HepG2 (cell line): Measurements from ENCODE around the gene BTAF1. TPM values are rescaled to one million over a fixed set of nuclear protein-coding genes. Genes with fewer than 3 reads are reported as not detected.

ENCODE experiments used
- ATAC-seq: fragments of 200-7000 bp; cut with Tn5 transposase; 3 replicates; pipeline ENCODE4 v1.9.1; 2020; ENCODE audit warnings: mild to moderate bottlenecking, moderate library complexity
- BruUV-seq: library from RNA; stranded (reverse); fragments of 400-500 nt; replicated peaks from 2 replicates; lab custom pipeline; 2021; lab: Mats Ljungman, UMichigan
- CTCF ChIA-PET: fragments of 300-600 bp; formaldehyde crosslinking; extraction: SDS; loops from one replicate; lab custom pipeline; 2021; ENCODE audit warnings: low total read pairs, inconsistent platforms, low intra/inter-chr PET ratio; lab: Yijun Ruan, JAX
- POLR2A ChIA-PET: fragments of 350-600 bp; sonication (Branson Sonifier 250); formaldehyde crosslinking; loops from one replicate; lab custom pipeline; 2020; ENCODE audit warnings: antibody characterized with exemption, inconsistent platforms; lab: Yijun Ruan, JAX
- DNase-seq: peaks from one replicate; pipeline ENCODE4 v3.0.0-alpha.2; 2015; ENCODE audit warnings: low spot score
- FAIRE-seq: peaks from 3 replicates; lab custom pipeline; 2011; peaks lifted over from hg19 to GRCh38; lab: Jason Lieb, UNC
- H2AFZ ChIP-seq: one replicate; pipeline ENCODE4 v1.6.1; 2011; ENCODE audit warnings: low read length, inconsistent platforms
- H3K27ac ChIP-seq: fragments of 300-600 bp; 3 replicates; pipeline ENCODE4 v1.8.0; 2011; ENCODE audit warnings: mixed run types, mild to moderate bottlenecking, mixed read lengths, low read length, inconsistent platforms; ENCODE audit not compliant: insufficient read depth; ENCODE audit errors: extremely low read length
- H3K27me3 ChIP-seq, 2 experiments: fragments of 200-600 bp in 1 of 2; 2 replicates in 1 of 2; 3 replicates in 1 of 2; pipeline versions ENCODE4 v1.6.0 to v1.8.0; 2011; ENCODE audit warnings: low read length in 2 of 2, mild to moderate bottlenecking in 2 of 2, moderate library complexity in 2 of 2, inconsistent platforms in 1 of 2; ENCODE audit not compliant: insufficient read depth in 2 of 2, control insufficient read depth in 1 of 2
- H3K36me3 ChIP-seq, 2 experiments: fragments of 200-600 bp in 1 of 2; replicated peaks in 1 of 2; 2 replicates in 1 of 2; 3 replicates in 1 of 2; pipeline versions ENCODE4 v1.5.1 to v1.8.0; 2011; ENCODE audit warnings: low read length in 2 of 2, inconsistent platforms in 1 of 2; ENCODE audit not compliant: insufficient read depth in 2 of 2, control insufficient read depth in 1 of 2
- H3K4me1 ChIP-seq: 2 replicates; pipeline ENCODE4 v1.5.1; 2012; ENCODE audit warnings: low read length, inconsistent platforms; ENCODE audit not compliant: insufficient read depth
- H3K4me2 ChIP-seq: 2 replicates; pipeline ENCODE4 v1.6.0; 2011; ENCODE audit warnings: low read depth, low read length, inconsistent platforms
- H3K4me3 ChIP-seq, 3 experiments: fragments of 200-600 bp in 1 of 3; sonication (generic), shearing (Covaris generic) in 1 of 3; replicated peaks in 1 of 3; 2 replicates each; pipeline ENCODE4 v1.5.1; 2011 to 2016; ENCODE audit warnings: low read length in 3 of 3, inconsistent platforms in 2 of 3, low read depth in 2 of 3, mild to moderate bottlenecking in 2 of 3, control low read depth in 1 of 3, mixed read lengths in 1 of 3; ENCODE audit not compliant: insufficient read depth in 1 of 3
- H3K79me2 ChIP-seq: one replicate; pipeline ENCODE4 v1.6.1; 2011; ENCODE audit warnings: low read length, inconsistent platforms; ENCODE audit not compliant: insufficient read depth
- H3K9ac ChIP-seq: 2 replicates; pipeline ENCODE4 v1.6.0; 2011; ENCODE audit warnings: mild to moderate bottlenecking, low read depth, low read length, inconsistent platforms; ENCODE audit not compliant: insufficient read depth
- H3K9me3 ChIP-seq: 2 replicates; pipeline ENCODE4 v1.5.1; 2012; ENCODE audit warnings: mild to moderate bottlenecking, low read length
- H4K20me1 ChIP-seq: 2 replicates; pipeline ENCODE4 v1.6.0; 2011; ENCODE audit warnings: inconsistent platforms, mild to moderate bottlenecking, low read length, moderate library complexity; ENCODE audit not compliant: insufficient read depth
- CENPX ChIP-seq: sonication (generic); formaldehyde crosslinking; IDR thresholded peaks from 2 replicates; pipeline ENCODE4 v1.9.0; 2021; ENCODE audit warnings: mild to moderate bottlenecking, missing genetic modification reagents, moderate library complexity
- DPF2 ChIP-seq: sonication (generic); formaldehyde crosslinking; IDR thresholded peaks from 2 replicates; pipeline ENCODE4 v1.4.0; 2020; ENCODE audit warnings: mild to moderate bottlenecking, low read depth, missing genetic modification reagents, borderline replicate concordance
- EP300 ChIP-seq, 3 experiments: sonication (generic) in 1 of 3; formaldehyde crosslinking in 1 of 3; IDR thresholded peaks; 2 replicates each; pipeline versions ENCODE4 v1.5.1 to v1.6.1; 2011 to 2020; ENCODE audit warnings: low read depth in 2 of 3, low read length in 2 of 3, borderline replicate concordance in 1 of 3, improper control_type of control experiment in 1 of 3, mild to moderate bottlenecking in 1 of 3, missing genetic modification reagents in 1 of 3, moderate library complexity in 1 of 3
- KLF12 ChIP-seq: sonication (generic); formaldehyde crosslinking; IDR thresholded peaks from 2 replicates; pipeline ENCODE4 v1.4.0; 2020; ENCODE audit warnings: missing genetic modification reagents, borderline replicate concordance
- PLRG1 ChIP-seq: fragments of 450-650 bp; conservative IDR thresholded peaks from 2 replicates; pipeline ENCODE4 v1.6.1; 2016
- RARG ChIP-seq: sonication (generic); formaldehyde crosslinking; IDR thresholded peaks from 2 replicates; pipeline ENCODE4 v1.4.0; 2020; ENCODE audit warnings: low read depth, mild to moderate bottlenecking, missing genetic modification reagents
- SPEN ChIP-seq: sonication (generic); formaldehyde crosslinking; IDR thresholded peaks from 2 replicates; pipeline ENCODE4 v1.5.1; 2020; ENCODE audit warnings: low read depth, mild to moderate bottlenecking, missing genetic modification reagents
- TARDBP ChIP-seq: sonication (generic); formaldehyde crosslinking; IDR thresholded peaks from 2 replicates; pipeline ENCODE4 v1.8.0; 2022; ENCODE audit warnings: mild to moderate bottlenecking, missing genetic modification reagents
- TGIF2 ChIP-seq: IDR thresholded peaks from 2 replicates; pipeline ENCODE4 v1.6.1; 2016; ENCODE audit warnings: control low read depth, missing compliant biosample characterization
- ZKSCAN8 ChIP-seq: IDR thresholded peaks from 2 replicates; pipeline ENCODE4 v1.6.1; 2016; ENCODE audit warnings: borderline replicate concordance, missing genetic modification reagents, missing compliant biosample characterization
- ZNF101 ChIP-seq: sonication (generic); formaldehyde crosslinking; IDR thresholded peaks from 2 replicates; pipeline ENCODE4 v1.4.0; 2020; ENCODE audit warnings: mild to moderate bottlenecking, low read depth, missing genetic modification reagents, borderline replicate concordance
- ZNF263 ChIP-seq: sonication (generic); formaldehyde crosslinking; IDR thresholded peaks from 2 replicates; pipeline ENCODE4 v1.4.0; 2020; ENCODE audit warnings: missing genetic modification reagents
- ZNF619 ChIP-seq: sonication (generic); formaldehyde crosslinking; IDR thresholded peaks from 2 replicates; pipeline ENCODE4 v1.4.0; 2020; ENCODE audit warnings: mild to moderate bottlenecking, missing genetic modification reagents
- ZNF878 ChIP-seq: sonication (generic); formaldehyde crosslinking; IDR thresholded peaks from 2 replicates; pipeline ENCODE4 v1.8.1; 2023; ENCODE audit warnings: mild to moderate bottlenecking, missing genetic modification reagents, moderate library complexity
- WGBS: methylation state at CpG from one replicate; pipeline ENCODE4 v1.1.6; 2017; ENCODE audit warnings: low lambda C conversion rate; 5-methylcytosine and 5-hydroxymethylcytosine counted together
- in situ Hi-C: cut with HindIII; loops from 2 replicates; pipeline ENCODE4 v1.10.0; 2017; ENCODE audit warnings: low pct_unique_long_range_greater_than_20kb; ENCODE audit not compliant: extremely low pct_ligation_motif_present
- intact Hi-C: fragments of 100-400 bp; cut with micrococcal nuclease; formaldehyde crosslinking; loops from one replicate; pipeline ENCODE4 v1.10.0; 2022; ENCODE audit not compliant: unreplicated experiment
- polyA plus RNA-seq, 8 experiments: library from polyadenylated mRNA; depleted of rRNA in 3 of 8; stranded (reverse) in 7 of 8; unstranded in 1 of 8; fragments of >200 nt; fragmentation: Illumina TruSeq in 4 of 8; extraction: Trizol in 4 of 8; gene quantifications; 2 replicates each; pipeline versions ENCODE4 v1.2.1 to v1.2.3, GENCODE V29; 2011 to 2016; ENCODE audit warnings: low read depth in 4 of 8, missing spikeins in 1 of 8, mixed read lengths in 1 of 8; ENCODE audit not compliant: insufficient read depth in 1 of 8
- total RNA-seq, 5 experiments: library from RNA; depleted of rRNA; stranded (reverse); fragments of >200 nt; fragmentation: Illumina TruSeq; extraction: Trizol; gene quantifications; 2 replicates each; pipeline ENCODE4 v1.2.3, GENCODE V29; 2016; ENCODE audit warnings: low read depth in 1 of 5
- TF ChIP-seq, protein P1 (sequence below): sonication (generic); formaldehyde crosslinking; IDR thresholded peaks from 2 replicates; pipeline ENCODE4 v1.4.0; 2020; ENCODE audit warnings: missing genetic modification reagents
- TF ChIP-seq, protein P2 (sequence below): sonication (generic); formaldehyde crosslinking; IDR thresholded peaks from 2 replicates; pipeline ENCODE4 v1.8.0; 2022; ENCODE audit warnings: mild to moderate bottlenecking, missing genetic modification reagents, borderline replicate concordance
- TF ChIP-seq, protein P3 (sequence below): sonication (generic); formaldehyde crosslinking; IDR thresholded peaks from 2 replicates; pipeline ENCODE4 v1.5.0; 2020; ENCODE audit warnings: missing genetic modification reagents

The BTAF1 gene
- total and polyA plus RNA-seq, 2 of the 13 experiments (the other 11 are each of a cell fraction or from before 2014, with no cell fraction given) = 38.6 to 54.1 TPM

DNA sequence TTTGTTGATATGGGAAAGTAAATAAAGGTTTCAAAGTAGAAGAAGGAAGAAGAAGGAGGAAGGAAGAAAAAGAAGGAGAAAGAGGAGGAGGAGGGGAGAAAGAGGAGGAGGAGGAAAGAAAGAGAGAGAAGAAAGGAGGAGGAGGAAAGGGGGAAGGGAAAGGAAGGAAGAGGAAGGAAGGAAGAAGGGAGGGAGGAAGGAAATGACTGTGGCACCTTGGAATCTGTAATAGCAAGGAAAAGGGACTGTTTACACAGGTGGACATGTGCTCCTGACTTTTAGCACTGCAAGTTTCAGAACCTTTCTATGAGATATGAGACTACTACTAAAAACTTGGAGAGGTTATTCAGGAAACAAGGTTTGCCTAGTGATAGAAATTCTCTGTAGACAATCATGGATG lies 153.2 kb downstream of the BTAF1 start (continued):
- TF ChIP-seq, protein P1, sequence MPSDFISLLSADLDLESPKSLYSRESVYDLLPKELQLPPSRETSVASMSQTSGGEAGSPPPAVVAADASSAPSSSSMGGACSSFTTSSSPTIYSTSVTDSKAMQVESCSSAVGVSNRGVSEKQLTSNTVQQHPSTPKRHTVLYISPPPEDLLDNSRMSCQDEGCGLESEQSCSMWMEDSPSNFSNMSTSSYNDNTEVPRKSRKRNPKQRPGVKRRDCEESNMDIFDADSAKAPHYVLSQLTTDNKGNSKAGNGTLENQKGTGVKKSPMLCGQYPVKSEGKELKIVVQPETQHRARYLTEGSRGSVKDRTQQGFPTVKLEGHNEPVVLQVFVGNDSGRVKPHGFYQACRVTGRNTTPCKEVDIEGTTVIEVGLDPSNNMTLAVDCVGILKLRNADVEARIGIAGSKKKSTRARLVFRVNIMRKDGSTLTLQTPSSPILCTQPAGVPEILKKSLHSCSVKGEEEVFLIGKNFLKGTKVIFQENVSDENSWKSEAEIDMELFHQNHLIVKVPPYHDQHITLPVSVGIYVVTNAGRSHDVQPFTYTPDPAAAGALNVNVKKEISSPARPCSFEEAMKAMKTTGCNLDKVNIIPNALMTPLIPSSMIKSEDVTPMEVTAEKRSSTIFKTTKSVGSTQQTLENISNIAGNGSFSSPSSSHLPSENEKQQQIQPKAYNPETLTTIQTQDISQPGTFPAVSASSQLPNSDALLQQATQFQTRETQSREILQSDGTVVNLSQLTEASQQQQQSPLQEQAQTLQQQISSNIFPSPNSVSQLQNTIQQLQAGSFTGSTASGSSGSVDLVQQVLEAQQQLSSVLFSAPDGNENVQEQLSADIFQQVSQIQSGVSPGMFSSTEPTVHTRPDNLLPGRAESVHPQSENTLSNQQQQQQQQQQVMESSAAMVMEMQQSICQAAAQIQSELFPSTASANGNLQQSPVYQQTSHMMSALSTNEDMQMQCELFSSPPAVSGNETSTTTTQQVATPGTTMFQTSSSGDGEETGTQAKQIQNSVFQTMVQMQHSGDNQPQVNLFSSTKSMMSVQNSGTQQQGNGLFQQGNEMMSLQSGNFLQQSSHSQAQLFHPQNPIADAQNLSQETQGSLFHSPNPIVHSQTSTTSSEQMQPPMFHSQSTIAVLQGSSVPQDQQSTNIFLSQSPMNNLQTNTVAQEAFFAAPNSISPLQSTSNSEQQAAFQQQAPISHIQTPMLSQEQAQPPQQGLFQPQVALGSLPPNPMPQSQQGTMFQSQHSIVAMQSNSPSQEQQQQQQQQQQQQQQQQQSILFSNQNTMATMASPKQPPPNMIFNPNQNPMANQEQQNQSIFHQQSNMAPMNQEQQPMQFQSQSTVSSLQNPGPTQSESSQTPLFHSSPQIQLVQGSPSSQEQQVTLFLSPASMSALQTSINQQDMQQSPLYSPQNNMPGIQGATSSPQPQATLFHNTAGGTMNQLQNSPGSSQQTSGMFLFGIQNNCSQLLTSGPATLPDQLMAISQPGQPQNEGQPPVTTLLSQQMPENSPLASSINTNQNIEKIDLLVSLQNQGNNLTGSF = no peak
- no peak for TF ChIP-seq RARG (CRISPR knock-in tag)
- TF ChIP-seq ZNF878 (CRISPR knock-in tag) = no peak

DNA sequence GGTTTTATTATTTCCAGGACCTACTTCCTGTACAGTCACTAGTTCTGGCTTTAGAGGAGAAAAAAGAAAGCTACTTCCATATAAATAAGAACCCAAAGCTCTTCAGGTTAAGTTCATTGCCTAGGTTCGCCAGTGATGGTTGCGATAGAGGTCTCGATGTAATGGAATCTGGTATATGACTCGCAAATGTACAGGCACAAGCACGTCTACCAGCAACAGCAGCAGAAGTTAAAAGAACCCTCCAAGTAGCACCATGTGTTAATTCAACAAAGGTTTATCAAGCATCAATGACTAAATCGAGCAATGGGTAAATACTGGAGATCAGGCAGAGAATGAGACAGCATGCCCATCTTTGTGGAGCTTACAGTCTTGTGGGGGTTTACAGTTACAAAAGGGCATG lies 155.4 kb downstream of the BTAF1 start:
- peaks cover 3% of the 10 kb centered on the region in 2 experiments; a peak in 1 of 5 replicates for H3K36me3 ChIP-seq
- no TSS peak for BruUV-seq
- 96% methylated on average over 6 of the region's 6 CpGs for WGBS
- H3K4me3 ChIP-seq = no peak overlapping the region
- in situ Hi-C loops = no loop called here
- no peak overlapping the region for H3K27ac ChIP-seq
- DNase-seq (no peak), ATAC-seq (no peak), FAIRE-seq (no peak)
- ChIA-PET CTCF (no interaction called here), POLR2A (no interaction called here)
- H2AFZ ChIP-seq = no peak overlapping the region
- no peaks in the 10 kb centered on the region for H4K20me1 ChIP-seq
- H3K4me2 ChIP-seq = no peak overlapping the region
- no peak overlapping the region for H3K9ac ChIP-seq
- intact Hi-C loops = no loop called here
- no peaks in the 10 kb centered on the region for H3K79me2 ChIP-seq
- H3K4me1 ChIP-seq = peaks cover 14% of the 10 kb centered on the region
- no peaks in the 10 kb centered on the region for H3K27me3 ChIP-seq
- no peaks in the 10 kb centered on the region for H3K9me3 ChIP-seq
- TF ChIP-seq, protein P2, sequence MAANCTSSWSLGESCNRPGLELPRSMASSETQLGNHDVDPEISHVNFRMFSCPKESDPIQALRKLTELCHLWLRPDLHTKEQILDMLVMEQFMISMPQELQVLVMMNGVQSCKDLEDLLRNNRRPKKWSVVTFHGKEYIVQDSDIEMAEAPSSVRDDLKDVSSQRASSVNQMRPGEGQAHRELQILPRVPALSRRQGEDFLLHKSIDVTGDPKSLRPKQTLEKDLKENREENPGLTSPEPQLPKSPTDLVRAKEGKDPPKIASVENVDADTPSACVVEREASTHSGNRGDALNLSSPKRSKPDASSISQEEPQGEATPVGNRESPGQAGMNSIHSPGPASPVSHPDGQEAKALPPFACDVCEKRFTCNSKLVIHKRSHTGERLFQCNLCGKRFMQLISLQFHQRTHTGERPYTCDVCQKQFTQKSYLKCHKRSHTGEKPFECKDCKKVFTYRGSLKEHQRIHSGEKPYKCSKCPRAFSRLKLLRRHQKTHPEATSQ (CRISPR knock-in tag) = no peak
- TF ChIP-seq CENPX (CRISPR knock-in tag) (no peak), KLF12 (CRISPR knock-in tag) (no peak), DPF2 (CRISPR knock-in tag) (no peak), PLRG1 (no peak), TARDBP (no peak), EP300 (IDR thresholded peaks at IDR 0.05; ENCODE audit: low read depth in 2 of 2, low read length in 2 of 2) (no peak), EP300 (CRISPR knock-in tag; IDR thresholded peaks at IDR 0.05; ENCODE audit: borderline replicate concordance) (no peak), ZNF619 (CRISPR knock-in tag) (no peak), ZNF101 (CRISPR knock-in tag) (no peak), ZNF263 (CRISPR knock-in tag) (no peak), ZKSCAN8 (CRISPR knock-in tag) (no peak), SPEN (CRISPR knock-in tag) (no peak), TGIF2 (no peak)
- TF ChIP-seq, protein P3, sequence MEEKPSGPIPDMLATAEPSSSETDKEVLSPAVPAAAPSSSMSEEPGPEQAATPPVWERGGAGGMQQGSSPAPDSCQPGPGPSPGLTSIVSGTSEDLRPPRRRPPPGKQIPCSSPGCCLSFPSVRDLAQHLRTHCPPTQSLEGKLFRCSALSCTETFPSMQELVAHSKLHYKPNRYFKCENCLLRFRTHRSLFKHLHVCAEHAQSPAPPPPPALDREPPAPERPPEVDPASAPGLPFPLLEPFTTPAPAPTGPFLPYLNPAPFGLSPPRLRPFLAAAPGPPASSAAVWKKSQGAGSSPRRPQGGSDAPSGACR (CRISPR knock-in tag) = no peak
